ENCODE results near the gene SLC46A3. TPM values are rescaled to one million over a fixed set of nuclear protein-coding genes. Genes with fewer than 3 reads are reported as not detected.

SLC46A3 gene
- 5.6 and 7.7 TPM in 2 replicates for total RNA-seq

GRCh38 chr13:28718543-28719226 lies at the start of gene SLC46A3:
Gene SLC46A3 (minus strand): TSS chr13:28718970. CDS start chr13:28717998, 972 bp downstream.

GRCh38 chr13:28658796-28659620 lies 59.8 kb downstream of the SLC46A3 start, which contains the start of gene POMP:
Gene POMP (plus strand): TSS chr13:28659130. CDS start chr13:28659185, 55 bp downstream.

Other genes starting within 250 kb of the SLC46A3 start
- gene FLT1, start 223.8 kb downstream of the SLC46A3 start, total RNA-seq = 1.3 and 3.9 TPM in 2 replicates
- gene POMP, start 59.8 kb downstream of the SLC46A3 start, total RNA-seq = 46.6 and 74.6 TPM in 2 replicates
- 0.25 TPM in 1 of 2 replicates, not detected in the other for gene MTUS2, start 101.4 kb upstream of the SLC46A3 start, total RNA-seq

All from mesangial cell (primary cell).